ENCODE data around the gene SPSB3.

SPSB3 gene

DNA sequence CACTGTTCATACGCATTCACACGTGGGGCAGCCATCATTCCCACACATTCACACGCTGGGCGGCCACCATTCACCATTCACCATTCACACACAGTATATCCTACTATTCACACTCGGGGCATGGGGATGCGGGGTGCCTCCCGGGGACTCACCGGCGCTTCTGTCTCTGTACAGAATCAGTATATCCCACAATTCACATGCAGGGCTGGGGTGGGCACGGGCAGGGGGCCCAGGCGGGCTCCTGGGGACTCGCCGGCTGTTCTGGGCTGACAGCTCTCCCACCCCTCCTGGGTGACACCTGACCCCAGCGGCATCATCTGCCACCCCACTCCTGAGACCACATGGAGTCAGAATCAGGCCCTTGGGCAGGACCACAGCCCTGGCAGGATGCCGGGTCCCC, 20.6 kb downstream of the SPSB3 start:
- H3K4me3 ChIP-seq (ENCODE audit: low read length), result no peak overlapping the region
- no peaks in the 10 kb centered on the region for H3K27me3 ChIP-seq (ENCODE audit: control insufficient read depth, insufficient read depth, low read length)
- peaks cover 16% of the 10 kb centered on the region for H3K36me3 ChIP-seq (ENCODE audit: control insufficient read depth, insufficient read depth, low read length)
- no peaks in the 10 kb centered on the region for H3K9me3 ChIP-seq (ENCODE audit: control insufficient read depth, insufficient read depth, low read length)
- no CpG with 5 or more reads among the region's 15 CpGs for WGBS (ENCODE audit: insufficient coverage, insufficient read length)
- H3K4me1 ChIP-seq (ENCODE audit: control insufficient read depth, insufficient read depth, low read length), result peaks cover 4% of the 10 kb centered on the region; the same call in 1 of the 2 replicates
- H3K27ac ChIP-seq (ENCODE audit: low read length), result no peak overlapping the region
- DNase-seq (ENCODE audit: low read depth, low spot score), result no peak

- peaks cover 11% of the 10 kb centered on the region for H3K36me3 ChIP-seq (ENCODE audit: control insufficient read depth, insufficient read depth, low read length)
- H3K4me1 ChIP-seq (ENCODE audit: control insufficient read depth, insufficient read depth, low read length), result peaks cover 4% of the 10 kb centered on the region; the same call in 1 of the 2 replicates
- H3K27ac ChIP-seq (ENCODE audit: low read length), result no peak overlapping the region
- H3K9me3 ChIP-seq (ENCODE audit: control insufficient read depth, insufficient read depth, low read length), result no peaks in the 10 kb centered on the region
- no CpG with 5 or more reads among the region's 15 CpGs for WGBS (ENCODE audit: insufficient coverage, insufficient read length)
- no peaks in the 10 kb centered on the region for H3K27me3 ChIP-seq (ENCODE audit: control insufficient read depth, insufficient read depth, low read length)
- no peak overlapping the region for H3K4me3 ChIP-seq (ENCODE audit: low read length)
- no peak for DNase-seq (ENCODE audit: low read depth, low spot score)
These were observed 21.5 kb downstream of the SPSB3 start for GRCh38 chr16:1760911-1761310.

- no peak overlapping the region for H3K4me3 ChIP-seq (ENCODE audit: low read length)
- WGBS (ENCODE audit: insufficient coverage, insufficient read length), result no CpG with 5 or more reads among the region's 21 CpGs
- no peak overlapping the region for H3K27ac ChIP-seq (ENCODE audit: low read length)
- no peak for DNase-seq (ENCODE audit: low read depth, low spot score)
- H3K36me3 ChIP-seq (ENCODE audit: control insufficient read depth, insufficient read depth, low read length), result peaks cover 7% of the 10 kb centered on the region
- H3K4me1 ChIP-seq (ENCODE audit: control insufficient read depth, insufficient read depth, low read length), result peaks cover 3% of the 10 kb centered on the region; the same call in 1 of the 2 replicates
- no peaks in the 10 kb centered on the region for H3K9me3 ChIP-seq (ENCODE audit: control insufficient read depth, insufficient read depth, low read length)
- H3K27me3 ChIP-seq (ENCODE audit: control insufficient read depth, insufficient read depth, low read length), result no peaks in the 10 kb centered on the region
These were observed 22.9 kb downstream of the SPSB3 start for GRCh38 chr16:1759511-1759910.

DNA sequence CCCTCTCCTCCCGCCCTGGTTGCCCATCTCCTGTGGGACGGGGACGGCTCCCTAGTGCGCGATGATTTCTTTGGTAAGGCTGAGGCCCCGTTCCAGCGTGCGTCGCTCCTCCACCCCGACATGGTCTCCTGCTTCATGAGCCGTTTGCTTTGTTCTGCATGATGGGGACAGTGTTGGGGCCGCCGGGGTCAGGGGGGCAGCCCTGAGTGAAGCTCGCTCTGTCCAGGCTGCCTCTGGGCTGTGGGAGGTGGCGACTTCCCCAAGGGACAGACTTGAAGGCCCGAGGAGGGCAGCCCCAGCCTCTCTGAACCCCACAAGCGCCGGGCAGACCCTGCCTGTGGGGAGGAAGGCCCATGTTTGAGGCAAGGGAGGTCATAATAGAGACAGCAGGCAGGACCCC, 23.4 kb downstream of the SPSB3 start:
- no peak for DNase-seq (ENCODE audit: low read depth, low spot score)
- H3K27me3 ChIP-seq (ENCODE audit: control insufficient read depth, insufficient read depth, low read length), result no peaks in the 10 kb centered on the region
- H3K9me3 ChIP-seq (ENCODE audit: control insufficient read depth, insufficient read depth, low read length), result no peaks in the 10 kb centered on the region
- WGBS (ENCODE audit: insufficient coverage, insufficient read length), result no CpG with 5 or more reads among the region's 18 CpGs
- no peak overlapping the region for H3K4me3 ChIP-seq (ENCODE audit: low read length)
- H3K36me3 ChIP-seq (ENCODE audit: control insufficient read depth, insufficient read depth, low read length), result peaks cover 7% of the 10 kb centered on the region
- 0 out of 2 replicates have a peak, but pooled peaks cover 1% of the 10 kb centered on the region for H3K4me1 ChIP-seq (ENCODE audit: control insufficient read depth, insufficient read depth, low read length)
- no peak overlapping the region for H3K27ac ChIP-seq (ENCODE audit: low read length)

- no peak for DNase-seq (ENCODE audit: low read depth, low spot score)
- no peak overlapping the region; the same call in 1 of the 2 replicates for H3K4me3 ChIP-seq (ENCODE audit: low read length)
- H3K27me3 ChIP-seq (ENCODE audit: control insufficient read depth, insufficient read depth, low read length), result no peaks in the 10 kb centered on the region
- H3K27ac ChIP-seq (ENCODE audit: low read length), result no peak overlapping the region
- H3K36me3 ChIP-seq (ENCODE audit: control insufficient read depth, insufficient read depth, low read length), result peaks cover 7% of the 10 kb centered on the region
- no CpG with 5 or more reads among the region's 37 CpGs for WGBS (ENCODE audit: insufficient coverage, insufficient read length)
- no peaks in the 10 kb centered on the region for H3K9me3 ChIP-seq (ENCODE audit: control insufficient read depth, insufficient read depth, low read length)
- H3K4me1 ChIP-seq (ENCODE audit: control insufficient read depth, insufficient read depth, low read length), result no peaks in the 10 kb centered on the region
These were observed 24.5 kb downstream of the SPSB3 start for GRCh38 chr16:1757714-1758461.

DNA sequence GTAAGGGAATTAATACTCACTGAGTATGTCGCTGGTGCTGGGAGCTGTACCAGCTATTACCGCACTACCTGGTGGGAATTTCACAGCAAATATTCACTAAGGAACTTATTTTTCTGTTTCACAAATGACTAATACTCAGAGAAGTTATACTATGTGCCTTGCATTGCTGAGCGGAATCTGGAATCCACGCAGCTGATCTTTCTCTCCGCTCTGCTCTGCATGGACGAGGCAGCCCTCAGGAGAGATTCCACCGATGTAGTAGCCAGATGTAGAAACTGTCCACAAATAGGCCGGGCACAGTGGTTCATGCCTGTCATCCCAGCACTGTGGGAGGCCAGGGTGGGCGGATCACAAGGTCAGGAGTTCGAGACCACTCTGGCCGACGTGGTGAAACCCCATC, 28.2 kb downstream of the SPSB3 start:
- WGBS (ENCODE audit: insufficient coverage, insufficient read length), result no CpG with 5 or more reads among the region's 12 CpGs

DNA sequence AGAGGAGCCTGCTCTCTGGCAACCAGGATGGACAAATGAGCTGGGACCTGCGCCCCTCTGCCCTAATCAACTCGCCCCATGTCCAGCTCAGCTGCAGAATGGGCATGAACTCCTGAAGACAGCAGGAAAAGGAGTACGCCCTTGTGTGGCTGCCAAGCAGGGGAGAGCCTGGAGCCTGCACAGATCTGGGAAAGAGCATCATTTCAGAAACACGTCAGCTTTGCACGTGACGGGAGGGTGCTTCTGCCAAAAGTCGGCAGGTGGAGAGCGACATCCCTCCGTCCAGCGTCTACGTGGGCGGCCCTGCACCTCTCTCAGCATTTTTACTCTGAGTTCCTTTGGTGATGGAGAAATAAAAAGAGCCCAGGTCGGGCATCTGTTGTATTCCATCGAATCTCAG, 29.5 kb downstream of the SPSB3 start:
- no peak overlapping the region for H3K4me3 ChIP-seq (ENCODE audit: low read length)
- no peaks in the 10 kb centered on the region for H3K4me1 ChIP-seq (ENCODE audit: control insufficient read depth, insufficient read depth, low read length)
- no CpG with 5 or more reads among the region's 14 CpGs for WGBS (ENCODE audit: insufficient coverage, insufficient read length)
- no peak overlapping the region for H3K27ac ChIP-seq (ENCODE audit: low read length)
- no peaks in the 10 kb centered on the region for H3K9me3 ChIP-seq (ENCODE audit: control insufficient read depth, insufficient read depth, low read length)
- H3K36me3 ChIP-seq (ENCODE audit: control insufficient read depth, insufficient read depth, low read length), result peaks cover 12% of the 10 kb centered on the region
- DNase-seq (ENCODE audit: low read depth, low spot score), result no peak
- H3K27me3 ChIP-seq (ENCODE audit: control insufficient read depth, insufficient read depth, low read length), result no peaks in the 10 kb centered on the region

More for the DNA sequence above, 28.2 kb downstream of the SPSB3 start:
- Histone ChIP-seq H3K27ac (ENCODE audit: low read length) (no peak overlapping the region), H3K4me3 (ENCODE audit: low read length) (no peak overlapping the region), H3K9me3 (ENCODE audit: control insufficient read depth, insufficient read depth, low read length) (no peaks in the 10 kb centered on the region), H3K36me3 (ENCODE audit: control insufficient read depth, insufficient read depth, low read length) (peaks cover 7% of the 10 kb centered on the region), H3K4me1 (ENCODE audit: control insufficient read depth, insufficient read depth, low read length) (no peaks in the 10 kb centered on the region), H3K27me3 (ENCODE audit: control insufficient read depth, insufficient read depth, low read length) (no peaks in the 10 kb centered on the region)
- DNase-seq (ENCODE audit: low read depth, low spot score), result no peak

- no peaks in the 10 kb centered on the region for H3K9me3 ChIP-seq (ENCODE audit: control insufficient read depth, insufficient read depth, low read length)
- no CpG with 5 or more reads among the region's 16 CpGs for WGBS (ENCODE audit: insufficient coverage, insufficient read length)
- H3K27me3 ChIP-seq (ENCODE audit: control insufficient read depth, insufficient read depth, low read length), result no peaks in the 10 kb centered on the region
- H3K27ac ChIP-seq (ENCODE audit: low read length), result no peak overlapping the region
- no peak for DNase-seq (ENCODE audit: low read depth, low spot score)
- no peaks in the 10 kb centered on the region for H3K4me1 ChIP-seq (ENCODE audit: control insufficient read depth, insufficient read depth, low read length)
- no peak overlapping the region for H3K4me3 ChIP-seq (ENCODE audit: low read length)
- peaks cover 9% of the 10 kb centered on the region for H3K36me3 ChIP-seq (ENCODE audit: control insufficient read depth, insufficient read depth, low read length)
These were observed 30.4 kb downstream of the SPSB3 start for GRCh38 chr16:1751946-1752345.

GRCh38 chr16:1749152-1750117, 32.9 kb downstream of the SPSB3 start:
- Histone ChIP-seq H3K27me3 (ENCODE audit: control insufficient read depth, insufficient read depth, low read length) (no peaks in the 10 kb centered on the region), H3K4me3 (ENCODE audit: low read length) (no peak overlapping the region), H3K36me3 (ENCODE audit: control insufficient read depth, insufficient read depth, low read length) (peaks cover 13% of the 10 kb centered on the region), H3K27ac (ENCODE audit: low read length) (no peak overlapping the region), H3K9me3 (ENCODE audit: control insufficient read depth, insufficient read depth, low read length) (no peaks in the 10 kb centered on the region), H3K4me1 (ENCODE audit: control insufficient read depth, insufficient read depth, low read length) (no peaks in the 10 kb centered on the region)
- no peak for DNase-seq (ENCODE audit: low read depth, low spot score)
- no CpG with 5 or more reads among the region's 29 CpGs for WGBS (ENCODE audit: insufficient coverage, insufficient read length)

DNA sequence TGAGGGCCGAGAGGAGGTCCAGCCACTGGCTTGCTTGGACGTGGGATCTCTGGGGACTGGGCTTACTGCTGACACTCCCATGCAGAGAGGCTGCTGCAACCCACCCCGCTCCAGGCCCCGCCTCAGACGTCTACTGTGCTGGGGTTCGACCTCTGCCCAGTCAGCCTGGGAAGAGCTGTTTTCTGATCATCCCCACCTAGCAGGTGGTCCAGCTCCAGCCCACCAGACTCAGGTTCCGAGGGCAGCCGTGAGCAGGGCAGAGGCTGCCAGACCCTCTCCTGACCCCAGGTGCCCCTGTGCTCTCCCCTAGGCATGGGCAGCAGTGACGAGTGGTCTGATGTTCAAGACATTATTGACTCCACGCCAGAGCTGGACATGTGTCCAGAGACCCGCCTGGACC, 34.4 kb downstream of the SPSB3 start:
- no peaks in the 10 kb centered on the region for H3K9me3 ChIP-seq (ENCODE audit: control insufficient read depth, insufficient read depth, low read length)
- DNase-seq (ENCODE audit: low read depth, low spot score), result no peak
- no peak overlapping the region for H3K27ac ChIP-seq (ENCODE audit: low read length)
- H3K4me3 ChIP-seq (ENCODE audit: low read length), result no peak overlapping the region; the same call in 1 of the 2 replicates
- no peaks in the 10 kb centered on the region for H3K27me3 ChIP-seq (ENCODE audit: control insufficient read depth, insufficient read depth, low read length)
- peaks cover 13% of the 10 kb centered on the region for H3K36me3 ChIP-seq (ENCODE audit: control insufficient read depth, insufficient read depth, low read length)
- no CpG with 5 or more reads among the region's 11 CpGs for WGBS (ENCODE audit: insufficient coverage, insufficient read length)
- no peaks in the 10 kb centered on the region for H3K4me1 ChIP-seq (ENCODE audit: control insufficient read depth, insufficient read depth, low read length)
